Uterus (tissue), 2 donors: Measurements from ENCODE around the gene TCF12.

ENCODE experiments used
- CTCF ChIP-seq, 4 experiments: fragments of 200-600 bp in 2 of 4; fragments of 450-650 bp in 2 of 4; sonication (generic) in 2 of 4; IDR thresholded peaks; one replicate each; pipeline ENCODE4 v1.5.1; 2016 to 2019; ENCODE audit warnings: antibody characterized with exemption in 4 of 4, mild to moderate bottlenecking in 2 of 4, moderate library complexity in 1 of 4
- POLR2A ChIP-seq, 2 donors: fragments of 450-650 bp; IDR thresholded peaks; one replicate each; pipeline ENCODE4 v1.6.1; 2016; ENCODE audit warnings: antibody characterized with exemption in 2 of 2, mild to moderate bottlenecking in 1 of 2, moderate library complexity in 1 of 2

- TF ChIP-seq CTCF (IDR thresholded peaks at IDR 0.05), result no peak
- TF ChIP-seq POLR2A (IDR thresholded peaks at IDR 0.05), result no peak
These were observed 354.4 kb downstream of the TCF12 start for GRCh38 chr15:57272771-57273357.
